Nephron (organoid): ENCODE measurements around the gene CCDC9.

Experiments
- H3K27ac Mint-ChIP-seq, 3 experiments: 2 replicates each; pipeline ENCODE4 v1.8.0; 2020; ENCODE audit warnings: mixed read lengths in 3 of 3, mild to moderate bottlenecking in 2 of 3, moderate library complexity in 1 of 3
- H3K27me3 Mint-ChIP-seq: 2 replicates; pipeline ENCODE4 v1.8.0; 2021; ENCODE audit warnings: low read depth, mild to moderate bottlenecking, moderate library complexity, mixed read lengths
- H3K36me3 Mint-ChIP-seq: 2 replicates; pipeline ENCODE4 v1.8.0; 2020; ENCODE audit warnings: low read depth, mixed read lengths
- H3K4me1 Mint-ChIP-seq: 2 replicates; pipeline ENCODE4 v1.8.0; 2020; ENCODE audit warnings: mixed read lengths
- H3K4me3 Mint-ChIP-seq, 3 experiments: 2 replicates each; pipeline ENCODE4 v1.8.0; 2020; ENCODE audit warnings: mild to moderate bottlenecking in 3 of 3, mixed read lengths in 3 of 3, moderate library complexity in 2 of 3
- H3K9me3 Mint-ChIP-seq: 2 replicates; pipeline ENCODE4 v1.8.0; 2020; ENCODE audit warnings: mixed read lengths
- TF ChIP-seq, protein P1 (sequence below), 3 experiments: fragments of 200-600 bp; sonication (generic); IDR thresholded peaks; one replicate each; pipeline ENCODE4 v1.5.0; 2021; ENCODE audit warnings: antibody characterized with exemption in 3 of 3; ENCODE audit not compliant: unreplicated experiment in 3 of 3

The CCDC9 gene

DNA sequence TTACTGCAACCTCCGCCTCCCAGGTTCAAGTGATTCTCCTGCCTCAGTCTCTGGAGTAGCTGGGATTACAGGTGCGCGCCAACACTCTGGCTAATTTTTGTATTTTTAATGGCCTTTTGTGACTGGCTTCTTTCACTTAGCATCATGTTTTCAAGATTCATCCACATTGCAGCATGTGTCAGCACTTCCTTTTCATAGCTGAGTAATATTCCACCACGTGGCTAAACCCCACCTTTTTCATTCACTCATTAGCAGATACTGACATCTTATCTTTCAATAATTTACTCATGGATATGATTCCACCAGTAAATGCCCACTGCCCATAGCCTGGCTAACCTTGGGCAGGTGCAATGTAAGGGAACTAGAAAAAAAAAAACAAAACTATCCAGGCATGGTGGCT is 60.2 kb downstream of the CCDC9 start:
- TF ChIP-seq, protein P1, sequence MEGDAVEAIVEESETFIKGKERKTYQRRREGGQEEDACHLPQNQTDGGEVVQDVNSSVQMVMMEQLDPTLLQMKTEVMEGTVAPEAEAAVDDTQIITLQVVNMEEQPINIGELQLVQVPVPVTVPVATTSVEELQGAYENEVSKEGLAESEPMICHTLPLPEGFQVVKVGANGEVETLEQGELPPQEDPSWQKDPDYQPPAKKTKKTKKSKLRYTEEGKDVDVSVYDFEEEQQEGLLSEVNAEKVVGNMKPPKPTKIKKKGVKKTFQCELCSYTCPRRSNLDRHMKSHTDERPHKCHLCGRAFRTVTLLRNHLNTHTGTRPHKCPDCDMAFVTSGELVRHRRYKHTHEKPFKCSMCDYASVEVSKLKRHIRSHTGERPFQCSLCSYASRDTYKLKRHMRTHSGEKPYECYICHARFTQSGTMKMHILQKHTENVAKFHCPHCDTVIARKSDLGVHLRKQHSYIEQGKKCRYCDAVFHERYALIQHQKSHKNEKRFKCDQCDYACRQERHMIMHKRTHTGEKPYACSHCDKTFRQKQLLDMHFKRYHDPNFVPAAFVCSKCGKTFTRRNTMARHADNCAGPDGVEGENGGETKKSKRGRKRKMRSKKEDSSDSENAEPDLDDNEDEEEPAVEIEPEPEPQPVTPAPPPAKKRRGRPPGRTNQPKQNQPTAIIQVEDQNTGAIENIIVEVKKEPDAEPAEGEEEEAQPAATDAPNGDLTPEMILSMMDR (IDR thresholded peaks at IDR 0.05; ENCODE audit: unreplicated experiment in 3 of 3) = no peak
- H3K4me3 Mint-ChIP-seq = no peak overlapping the region
- H3K4me1 Mint-ChIP-seq = no peaks in the 10 kb centered on the region
- no peak overlapping the region for H3K27ac Mint-ChIP-seq
- H3K36me3 Mint-ChIP-seq = no peaks in the 10 kb centered on the region
- no peaks in the 10 kb centered on the region for H3K9me3 Mint-ChIP-seq
- peaks cover 24% of the 10 kb centered on the region for H3K27me3 Mint-ChIP-seq

DNA sequence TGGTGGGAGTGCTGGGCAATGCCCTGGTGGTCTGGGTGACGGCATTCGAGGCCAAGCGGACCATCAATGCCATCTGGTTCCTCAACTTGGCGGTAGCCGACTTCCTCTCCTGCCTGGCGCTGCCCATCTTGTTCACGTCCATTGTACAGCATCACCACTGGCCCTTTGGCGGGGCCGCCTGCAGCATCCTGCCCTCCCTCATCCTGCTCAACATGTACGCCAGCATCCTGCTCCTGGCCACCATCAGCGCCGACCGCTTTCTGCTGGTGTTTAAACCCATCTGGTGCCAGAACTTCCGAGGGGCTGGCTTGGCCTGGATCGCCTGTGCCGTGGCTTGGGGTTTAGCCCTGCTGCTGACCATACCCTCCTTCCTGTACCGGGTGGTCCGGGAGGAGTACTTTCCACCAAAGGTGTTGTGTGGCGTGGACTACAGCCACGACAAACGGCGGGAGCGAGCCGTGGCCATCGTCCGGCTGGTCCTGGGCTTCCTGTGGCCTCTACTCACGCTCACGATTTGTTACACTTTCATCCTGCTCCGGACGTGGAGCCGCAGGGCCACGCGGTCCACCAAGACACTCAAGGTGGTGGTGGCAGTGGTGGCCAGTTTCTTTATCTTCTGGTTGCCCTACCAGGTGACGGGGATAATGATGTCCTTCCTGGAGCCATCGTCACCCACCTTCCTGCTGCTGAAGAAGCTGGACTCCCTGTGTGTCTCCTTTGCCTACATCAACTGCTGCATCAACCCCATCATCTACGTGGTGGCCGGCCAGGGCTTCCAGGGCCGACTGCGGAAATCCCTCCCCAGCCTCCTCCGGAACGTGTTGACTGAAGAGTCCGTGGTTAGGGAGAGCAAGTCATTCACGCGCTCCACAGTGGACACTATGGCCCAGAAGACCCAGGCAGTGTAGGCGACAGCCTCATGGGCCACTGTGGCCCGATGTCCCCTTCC is 63.9 kb downstream of the CCDC9 start:
- TF ChIP-seq, protein P1 (IDR thresholded peaks at IDR 0.05; ENCODE audit: unreplicated experiment in 3 of 3) = no peak
- Mint-ChIP-seq H3K4me1 (no peaks in the 10 kb centered on the region), H3K36me3 (no peaks in the 10 kb centered on the region), H3K27ac (no peak overlapping the region), H3K9me3 (no peaks in the 10 kb centered on the region), H3K4me3 (no peak overlapping the region), H3K27me3 (peaks cover 32% of the 10 kb centered on the region)
